B cell (primary cell): ENCODE measurements around the gene SLC6A5. TPM values are rescaled to one million over a fixed set of nuclear protein-coding genes. Genes with fewer than 3 reads are reported as not detected.

Experiments used
- ATAC-seq: fragments of 200-7000 bp; cut with Tn5 transposase; one replicate; pipeline ENCODE4 v1.10.0; 2021; ENCODE audit warnings: low read depth, mild to moderate bottlenecking, moderate number of reproducible peaks, moderate library complexity
- CTCF ChIA-PET: fragments of 350-600 bp; sonication (Branson Sonifier 250); formaldehyde crosslinking; loops from one replicate; lab custom pipeline; 2021; ENCODE audit warnings: antibody characterized with exemption, inconsistent platforms; lab: Charles Lee
- POLR2A ChIA-PET: fragments of 350-600 bp; sonication (Branson Sonifier 250); formaldehyde crosslinking; loops from one replicate; lab custom pipeline; 2021; ENCODE audit warnings: antibody characterized with exemption; lab: Charles Lee
- DNase-seq: peaks from one replicate; pipeline ENCODE4 v3.0.0; 2013
- H2AFZ ChIP-seq: 2 replicates; pipeline ENCODE4 v1.6.1; 2012; ENCODE audit warnings: mild to moderate bottlenecking, low read depth, low read length; ENCODE audit not compliant: insufficient read depth, poor library complexity, severe bottlenecking
- H3K27ac ChIP-seq, 2 donors: 1 replicate in 1 of 2; 2 replicates in 1 of 2; pipeline ENCODE4 v1.5.1; 2012 to 2013; ENCODE audit warnings: low read length in 2 of 2, mild to moderate bottlenecking in 2 of 2, moderate library complexity in 1 of 2
- H3K27me3 ChIP-seq, 4 experiments: fragments of 200-600 bp in 1 of 4; sonication (generic) in 1 of 4; replicated peaks in 1 of 4; 1 replicate in 2 of 4; 2 replicates in 2 of 4; pipeline versions ENCODE4 v1.6.1 to v1.7.0; 2013 to 2016; ENCODE audit warnings: low read length in 3 of 4, mild to moderate bottlenecking in 2 of 4, mixed read lengths in 1 of 4, moderate library complexity in 1 of 4; ENCODE audit not compliant: insufficient read depth in 4 of 4, control insufficient read depth in 3 of 4; ENCODE audit errors: control extremely low read depth in 1 of 4
- H3K36me3 ChIP-seq, 2 experiments: replicated peaks in 1 of 2; 1 replicate in 1 of 2; 2 replicates in 1 of 2; pipeline versions ENCODE4 v1.6.1 to v1.7.1; 2013; ENCODE audit warnings: low read length in 1 of 2; ENCODE audit not compliant: insufficient read depth in 2 of 2, control insufficient read depth in 1 of 2; ENCODE audit errors: control extremely low read depth in 1 of 2, extremely low read depth in 1 of 2
- H3K4me1 ChIP-seq, 2 donors: fragments of 200-600 bp in 1 of 2; sonication (generic) in 1 of 2; 1 replicate in 1 of 2; 2 replicates in 1 of 2; pipeline versions ENCODE4 v1.5.1 to v1.6.1; 2013 to 2017; ENCODE audit warnings: low read length in 2 of 2; ENCODE audit not compliant: control insufficient read depth in 2 of 2, insufficient read depth in 2 of 2
- H3K4me2 ChIP-seq: replicated peaks from 2 replicates; pipeline ENCODE3; 2012; ENCODE audit warnings: mild to moderate bottlenecking, low read depth, low read length; ENCODE audit not compliant: poor library complexity, severe bottlenecking
- H3K4me3 ChIP-seq, 5 experiments: fragments of 200-600 bp in 1 of 5; sonication (generic) in 1 of 5; 1 replicate in 3 of 5; 2 replicates in 2 of 5; pipeline versions ENCODE4 v1.5.1 to v1.7.0; 2011 to 2016; ENCODE audit warnings: low read length in 4 of 5, mild to moderate bottlenecking in 4 of 5, low read depth in 2 of 5, control low read depth in 1 of 5, moderate library complexity in 1 of 5; ENCODE audit not compliant: insufficient read depth in 1 of 5; ENCODE audit errors: control extremely low read depth in 1 of 5, extremely low read depth in 1 of 5
- H3K79me2 ChIP-seq: fragments of 200-600 bp; sonication (generic); one replicate; pipeline ENCODE4 v1.6.0; 2016; ENCODE audit warnings: low read length; ENCODE audit not compliant: control insufficient read depth, insufficient read depth
- H3K9ac ChIP-seq: fragments of 200-600 bp; sonication (generic); 2 replicates; pipeline ENCODE4 v1.6.1; 2017; ENCODE audit warnings: mild to moderate bottlenecking, low read length, moderate library complexity
- H3K9me3 ChIP-seq, 3 donors: one replicate each; pipeline versions ENCODE4 v1.6.1 to v1.7.1; 2013; ENCODE audit warnings: low read length in 2 of 3; ENCODE audit not compliant: control insufficient read depth in 2 of 3, insufficient read depth in 1 of 3; ENCODE audit errors: control extremely low read depth in 1 of 3
- H4K20me1 ChIP-seq: 2 replicates; pipeline ENCODE4 v1.6.0; 2012; ENCODE audit warnings: mild to moderate bottlenecking, low read length; ENCODE audit not compliant: insufficient read depth, control insufficient read depth, poor library complexity, severe bottlenecking
- H3K27ac Mint-ChIP-seq: one replicate; pipeline ENCODE4 v1.8.0; 2021; ENCODE audit warnings: mixed read lengths
- H3K27me3 Mint-ChIP-seq: one replicate; pipeline ENCODE4 v1.8.0; 2021; ENCODE audit warnings: mixed read lengths
- H3K4me1 Mint-ChIP-seq: one replicate; pipeline ENCODE4 v1.8.0; 2021; ENCODE audit warnings: mixed read lengths
- H3K4me3 Mint-ChIP-seq: one replicate; pipeline ENCODE4 v1.8.0; 2021; ENCODE audit warnings: mixed read lengths
- H3K9me3 Mint-ChIP-seq: one replicate; pipeline ENCODE4 v1.8.0; 2022; ENCODE audit warnings: mixed read lengths; ENCODE audit not compliant: insufficient read depth
- EZH2 ChIP-seq: IDR thresholded peaks from 2 replicates; pipeline ENCODE4 v1.6.1; 2012; ENCODE audit warnings: borderline replicate concordance, low read depth, mild to moderate bottlenecking, moderate library complexity, low read length; ENCODE audit not compliant: insufficient read depth, poor library complexity, severe bottlenecking
- WGBS: methylation state at CpG from one replicate; pipeline ENCODE4 v1.1.5; 2013; ENCODE audit warnings: missing lambda C conversion rate; ENCODE audit not compliant: insufficient coverage; 5-methylcytosine and 5-hydroxymethylcytosine counted together
- intact Hi-C: fragments of 100-400 bp; cut with micrococcal nuclease; formaldehyde crosslinking; loops from one replicate; pipeline ENCODE4 v1.10.0; 2022
- polyA plus RNA-seq: library from polyadenylated mRNA; depleted of rRNA; stranded (reverse); fragments of >200 nt; gene quantifications from 2 replicates; pipeline ENCODE4 v1.2.3, GENCODE V29; 2012
- total RNA-seq, 2 donors: library from RNA; stranded (reverse); fragments of 120-200 nt in 1 of 2; gene quantifications; 1 replicate in 1 of 2; 2 replicates in 1 of 2; pipeline versions ENCODE4 v1.2.3 to v1.2.4, GENCODE V29; 2013 to 2022
- TF ChIP-seq, protein P1 (sequence below): fragments of 200-600 bp; IDR thresholded peaks from one replicate; pipeline ENCODE4 v1.8.0; 2022; ENCODE audit warnings: antibody characterized with exemption, mild to moderate bottlenecking

The SLC6A5 gene
- total and polyA plus RNA-seq, 2 donors (not counting 1 experiment from before 2014, with no cell fraction given), result not detected

GRCh38 chr11:20617346-20618005 is 18.1 kb downstream of the SLC6A5 start:
- CTCF ChIA-PET, result no interaction called here
- H3K27me3 Mint-ChIP-seq, result peaks cover 37% of the 10 kb centered on the region
- no peak overlapping the region for H3K4me2 ChIP-seq

DNA sequence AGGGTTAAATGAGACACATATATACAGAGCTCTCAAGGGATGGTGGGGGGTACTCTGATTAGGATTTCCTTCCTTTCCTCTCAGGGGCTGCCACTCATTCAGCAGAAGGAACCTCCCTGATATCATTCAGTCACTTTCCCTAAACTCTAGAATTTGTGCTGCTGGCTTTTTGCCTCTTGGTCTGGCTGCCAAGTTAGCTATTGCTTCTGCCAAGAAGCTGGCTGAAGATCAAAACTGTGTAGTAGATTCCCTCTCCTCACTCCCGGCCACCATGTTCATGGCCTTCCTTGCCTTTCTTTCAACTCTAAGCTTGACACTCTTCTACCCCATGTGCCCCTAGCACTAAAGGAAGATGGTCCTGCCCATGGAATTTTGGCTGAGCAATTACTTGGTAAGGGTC is 18.7 kb downstream of the SLC6A5 start:
- peaks cover 0 to 6% (median 3%) of the 10 kb centered on the region in 4 experiments for H3K27me3 ChIP-seq
- H2AFZ ChIP-seq, result no peak overlapping the region
- no peaks in the 10 kb centered on the region for H4K20me1 ChIP-seq
- Mint-ChIP-seq H3K27me3 (peaks cover 33% of the 10 kb centered on the region), H3K4me1 (no peaks in the 10 kb centered on the region), H3K27ac (no peak overlapping the region), H3K9me3 (no peaks in the 10 kb centered on the region), H3K4me3 (no peak overlapping the region)
- POLR2A ChIA-PET, result no interaction called here
- no peaks in the 10 kb centered on the region for H3K4me1 ChIP-seq
- ATAC-seq, result no peak
- CTCF ChIA-PET, result no interaction called here
- intact Hi-C loops, result no loop called here
- no peaks in the 10 kb centered on the region for H3K79me2 ChIP-seq
- no peaks in the 10 kb centered on the region for H3K9me3 ChIP-seq
- H3K4me2 ChIP-seq, result no peak overlapping the region
- H3K27ac ChIP-seq, result no peak overlapping the region
- no peak overlapping the region for H3K4me3 ChIP-seq
- TF ChIP-seq EZH2, result no peak
- TF ChIP-seq, protein P1, sequence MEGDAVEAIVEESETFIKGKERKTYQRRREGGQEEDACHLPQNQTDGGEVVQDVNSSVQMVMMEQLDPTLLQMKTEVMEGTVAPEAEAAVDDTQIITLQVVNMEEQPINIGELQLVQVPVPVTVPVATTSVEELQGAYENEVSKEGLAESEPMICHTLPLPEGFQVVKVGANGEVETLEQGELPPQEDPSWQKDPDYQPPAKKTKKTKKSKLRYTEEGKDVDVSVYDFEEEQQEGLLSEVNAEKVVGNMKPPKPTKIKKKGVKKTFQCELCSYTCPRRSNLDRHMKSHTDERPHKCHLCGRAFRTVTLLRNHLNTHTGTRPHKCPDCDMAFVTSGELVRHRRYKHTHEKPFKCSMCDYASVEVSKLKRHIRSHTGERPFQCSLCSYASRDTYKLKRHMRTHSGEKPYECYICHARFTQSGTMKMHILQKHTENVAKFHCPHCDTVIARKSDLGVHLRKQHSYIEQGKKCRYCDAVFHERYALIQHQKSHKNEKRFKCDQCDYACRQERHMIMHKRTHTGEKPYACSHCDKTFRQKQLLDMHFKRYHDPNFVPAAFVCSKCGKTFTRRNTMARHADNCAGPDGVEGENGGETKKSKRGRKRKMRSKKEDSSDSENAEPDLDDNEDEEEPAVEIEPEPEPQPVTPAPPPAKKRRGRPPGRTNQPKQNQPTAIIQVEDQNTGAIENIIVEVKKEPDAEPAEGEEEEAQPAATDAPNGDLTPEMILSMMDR, result no peak
- no peak for DNase-seq
- WGBS, result 83% methylated on average over 1 of the region's 1 CpG
- H3K9ac ChIP-seq, result no peak overlapping the region
- no peaks in the 10 kb centered on the region for H3K36me3 ChIP-seq

More at GRCh38 chr11:20617346-20618005, 18.1 kb downstream of the SLC6A5 start:
- Mint-ChIP-seq H3K4me3 (no peak overlapping the region), H3K9me3 (no peaks in the 10 kb centered on the region), H3K4me1 (no peaks in the 10 kb centered on the region), H3K27ac (no peak overlapping the region)
- Histone ChIP-seq H3K36me3 (no peaks in the 10 kb centered on the region), H3K79me2 (no peaks in the 10 kb centered on the region), H4K20me1 (no peaks in the 10 kb centered on the region), H3K27me3 (peaks cover 0 to 6% (median 3%) of the 10 kb centered on the region in 4 experiments), H3K9me3 (no peaks in the 10 kb centered on the region), H2AFZ (no peak overlapping the region), H3K4me1 (no peaks in the 10 kb centered on the region), H3K4me3 (no peak overlapping the region), H3K27ac (no peak overlapping the region), H3K9ac (no peak overlapping the region)
- intact Hi-C loops, result no loop called here
- no peak for ATAC-seq
- 48% methylated on average over 4 of the region's 4 CpGs for WGBS
- DNase-seq, result no peak
- POLR2A ChIA-PET, result no interaction called here
- TF ChIP-seq EZH2, result no peak
- TF ChIP-seq, protein P1, result no peak
